ENCODE data around the gene TRDN.

Gene TRDN

DNA sequence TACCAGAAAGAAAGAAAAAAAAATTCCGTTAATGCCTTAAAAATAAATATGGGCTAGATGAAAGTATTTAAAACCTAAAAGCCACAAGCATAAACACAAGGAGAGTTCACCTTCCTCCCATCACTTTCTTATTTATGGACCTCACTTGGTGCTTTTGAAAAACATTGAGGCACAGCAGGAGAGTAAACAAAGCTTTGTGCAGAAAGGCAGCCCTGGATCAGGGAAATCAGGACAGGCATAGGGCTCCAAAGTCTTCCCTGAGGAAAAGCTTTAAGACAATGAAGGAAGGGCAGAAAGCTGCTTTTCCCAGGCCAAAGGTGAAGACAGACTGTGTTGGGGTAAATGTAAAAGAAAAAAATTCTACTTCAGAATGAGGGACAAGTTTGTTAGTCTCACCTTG lies 432.8 kb downstream of the TRDN start:
- H3K9ac ChIP-seq (ENCODE audit: low read depth, low read length): no peak overlapping the region
- H3K36me3 ChIP-seq (ENCODE audit: insufficient read depth, low read length): no peaks in the 10 kb centered on the region
- no peaks in the 10 kb centered on the region for H3K27me3 ChIP-seq (ENCODE audit: insufficient read depth, low read length, poor library complexity)
- no peaks in the 10 kb centered on the region for H3K79me2 ChIP-seq (ENCODE audit: insufficient read depth, low read length)
- no peak overlapping the region for H2AFZ ChIP-seq (ENCODE audit: low read depth, low read length)
- no peak for ATAC-seq (ENCODE audit: insufficient read depth, low read depth)
- no peak for DNase-seq
- H3K4me2 ChIP-seq (ENCODE audit: insufficient read depth, low read length): no peak overlapping the region
- no peak overlapping the region for H3K4me3 ChIP-seq (ENCODE audit: low read depth in 1 of 2, low read length in 2 of 2)
- TF ChIP-seq, protein P1, sequence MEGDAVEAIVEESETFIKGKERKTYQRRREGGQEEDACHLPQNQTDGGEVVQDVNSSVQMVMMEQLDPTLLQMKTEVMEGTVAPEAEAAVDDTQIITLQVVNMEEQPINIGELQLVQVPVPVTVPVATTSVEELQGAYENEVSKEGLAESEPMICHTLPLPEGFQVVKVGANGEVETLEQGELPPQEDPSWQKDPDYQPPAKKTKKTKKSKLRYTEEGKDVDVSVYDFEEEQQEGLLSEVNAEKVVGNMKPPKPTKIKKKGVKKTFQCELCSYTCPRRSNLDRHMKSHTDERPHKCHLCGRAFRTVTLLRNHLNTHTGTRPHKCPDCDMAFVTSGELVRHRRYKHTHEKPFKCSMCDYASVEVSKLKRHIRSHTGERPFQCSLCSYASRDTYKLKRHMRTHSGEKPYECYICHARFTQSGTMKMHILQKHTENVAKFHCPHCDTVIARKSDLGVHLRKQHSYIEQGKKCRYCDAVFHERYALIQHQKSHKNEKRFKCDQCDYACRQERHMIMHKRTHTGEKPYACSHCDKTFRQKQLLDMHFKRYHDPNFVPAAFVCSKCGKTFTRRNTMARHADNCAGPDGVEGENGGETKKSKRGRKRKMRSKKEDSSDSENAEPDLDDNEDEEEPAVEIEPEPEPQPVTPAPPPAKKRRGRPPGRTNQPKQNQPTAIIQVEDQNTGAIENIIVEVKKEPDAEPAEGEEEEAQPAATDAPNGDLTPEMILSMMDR (IDR thresholded peaks at IDR 0.05; ENCODE audit: borderline replicate concordance, extremely low read depth, low read length, poor library complexity, severe bottlenecking): no peak
- no peak for TF ChIP-seq EZH2 (IDR thresholded peaks at IDR 0.05; ENCODE audit: borderline replicate concordance, low read depth, low read length, severe bottlenecking)
- no peak overlapping the region for H3K27ac ChIP-seq (ENCODE audit: low read length)
- no peaks in the 10 kb centered on the region for H4K20me1 ChIP-seq (ENCODE audit: insufficient read depth, low read length)
- H3K9me3 ChIP-seq (ENCODE audit: insufficient read depth, low read length, severe bottlenecking): no peaks in the 10 kb centered on the region
- no peaks in the 10 kb centered on the region for H3K4me1 ChIP-seq (ENCODE audit: insufficient read depth, low read length)

DNA sequence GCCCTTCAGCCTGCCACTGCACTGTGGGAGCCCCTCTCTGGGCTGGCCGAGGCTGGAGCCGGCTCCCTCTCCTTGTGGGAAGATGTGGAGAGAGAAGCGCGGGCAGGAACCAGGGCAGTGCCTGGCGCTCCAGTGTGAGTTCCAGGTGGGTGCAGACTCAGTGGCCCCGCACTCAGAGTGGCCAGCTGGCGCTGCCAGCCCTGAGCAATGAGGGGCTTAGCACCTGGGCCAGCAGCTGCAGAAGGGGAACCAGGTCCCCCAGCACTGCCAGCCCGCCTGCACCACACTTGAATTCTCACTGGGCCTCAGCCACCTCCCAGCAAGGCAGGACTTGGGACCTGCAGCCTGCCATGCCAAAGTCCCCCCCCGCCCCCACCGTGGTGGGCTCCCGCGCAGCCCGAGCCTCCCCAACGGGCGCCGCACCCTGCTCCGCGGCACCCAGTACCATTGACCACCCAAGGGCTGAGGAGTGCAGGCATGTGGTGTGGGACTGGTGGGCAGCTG lies 434.8 kb downstream of the TRDN start:
- H3K27ac ChIP-seq (ENCODE audit: low read length): no peak overlapping the region
- H3K4me1 ChIP-seq (ENCODE audit: insufficient read depth, low read length): no peaks in the 10 kb centered on the region
- no peaks in the 10 kb centered on the region for H3K9me3 ChIP-seq (ENCODE audit: insufficient read depth, low read length, severe bottlenecking)
- no peaks in the 10 kb centered on the region for H3K27me3 ChIP-seq (ENCODE audit: insufficient read depth, low read length, poor library complexity)
- no peaks in the 10 kb centered on the region for H3K36me3 ChIP-seq (ENCODE audit: insufficient read depth, low read length)
- ATAC-seq (ENCODE audit: insufficient read depth, low read depth): no peak
- no peak overlapping the region for H3K9ac ChIP-seq (ENCODE audit: low read depth, low read length)
- TF ChIP-seq EZH2 (IDR thresholded peaks at IDR 0.05; ENCODE audit: borderline replicate concordance, low read depth, low read length, severe bottlenecking): no peak
- TF ChIP-seq, protein P1 (IDR thresholded peaks at IDR 0.05; ENCODE audit: borderline replicate concordance, extremely low read depth, low read length, poor library complexity, severe bottlenecking): no peak
- DNase-seq: no peak
- no peaks in the 10 kb centered on the region for H3K79me2 ChIP-seq (ENCODE audit: insufficient read depth, low read length)
- H3K4me2 ChIP-seq (ENCODE audit: insufficient read depth, low read length): no peak overlapping the region
- H3K4me3 ChIP-seq (ENCODE audit: low read depth in 1 of 2, low read length in 2 of 2): no peak overlapping the region
- H4K20me1 ChIP-seq (ENCODE audit: insufficient read depth, low read length): no peaks in the 10 kb centered on the region
- no peak overlapping the region for H2AFZ ChIP-seq (ENCODE audit: low read depth, low read length)

DNA sequence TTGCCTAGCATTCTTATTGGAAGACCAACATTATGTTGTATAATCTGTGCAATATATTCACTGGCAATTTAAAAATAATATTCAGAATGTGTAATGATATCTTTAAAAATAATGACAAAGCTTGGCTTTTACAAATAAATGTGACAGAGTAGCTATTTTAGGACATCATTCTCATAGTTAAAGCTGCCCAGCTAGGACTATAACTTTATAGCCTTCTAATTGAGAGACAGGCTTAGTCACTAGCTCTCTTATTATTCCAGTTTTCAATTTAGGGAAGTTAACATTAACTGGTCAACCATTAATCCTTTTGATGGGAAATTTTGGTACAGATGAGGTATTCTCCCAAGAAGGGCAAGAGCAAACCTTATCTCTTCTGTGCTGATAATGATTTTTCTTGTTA lies 443.5 kb downstream of the TRDN start:
- Histone ChIP-seq H3K4me3 (ENCODE audit: low read depth in 1 of 2, low read length in 2 of 2) (no peak overlapping the region), H3K4me2 (ENCODE audit: insufficient read depth, low read length) (no peak overlapping the region), H4K20me1 (ENCODE audit: insufficient read depth, low read length) (no peaks in the 10 kb centered on the region), H3K4me1 (ENCODE audit: insufficient read depth, low read length) (peaks cover 5% of the 10 kb centered on the region; the same call in 1 of the 2 replicates), H3K27ac (ENCODE audit: low read length) (no peak overlapping the region), H3K79me2 (ENCODE audit: insufficient read depth, low read length) (no peaks in the 10 kb centered on the region), H3K36me3 (ENCODE audit: insufficient read depth, low read length) (no peaks in the 10 kb centered on the region), H3K27me3 (ENCODE audit: insufficient read depth, low read length, poor library complexity) (no peaks in the 10 kb centered on the region), H3K9me3 (ENCODE audit: insufficient read depth, low read length, severe bottlenecking) (peaks cover 2% of the 10 kb centered on the region), H3K9ac (ENCODE audit: low read depth, low read length) (no peak overlapping the region), H2AFZ (ENCODE audit: low read depth, low read length) (no peak overlapping the region)
- ATAC-seq (ENCODE audit: insufficient read depth, low read depth) (no peak), DNase-seq (no peak)
- no peak for TF ChIP-seq EZH2 (IDR thresholded peaks at IDR 0.05; ENCODE audit: borderline replicate concordance, low read depth, low read length, severe bottlenecking)
- TF ChIP-seq, protein P1 (IDR thresholded peaks at IDR 0.05; ENCODE audit: borderline replicate concordance, extremely low read depth, low read length, poor library complexity, severe bottlenecking): no peak
